Regular cardiac myocyte (primary cell): ENCODE measurements around the gene DNAJB8. TPM values are rescaled to one million over a fixed set of nuclear protein-coding genes. Genes with fewer than 3 reads are reported as not detected.

Experiments
- total RNA-seq: library from RNA; depleted of rRNA; stranded (reverse); fragments of >200 nt; gene quantifications from 2 replicates; pipeline ENCODE4 v1.2.3, GENCODE V29; 2014

Gene DNAJB8
- total RNA-seq: not detected in 2 replicates

GRCh38 chr3:128466840-128467541, at the start of gene DNAJB8:
Gene DNAJB8 (minus strand): TSS chr3:128466890. CDS start chr3:128463245, 3,645 bp downstream.

DNA sequence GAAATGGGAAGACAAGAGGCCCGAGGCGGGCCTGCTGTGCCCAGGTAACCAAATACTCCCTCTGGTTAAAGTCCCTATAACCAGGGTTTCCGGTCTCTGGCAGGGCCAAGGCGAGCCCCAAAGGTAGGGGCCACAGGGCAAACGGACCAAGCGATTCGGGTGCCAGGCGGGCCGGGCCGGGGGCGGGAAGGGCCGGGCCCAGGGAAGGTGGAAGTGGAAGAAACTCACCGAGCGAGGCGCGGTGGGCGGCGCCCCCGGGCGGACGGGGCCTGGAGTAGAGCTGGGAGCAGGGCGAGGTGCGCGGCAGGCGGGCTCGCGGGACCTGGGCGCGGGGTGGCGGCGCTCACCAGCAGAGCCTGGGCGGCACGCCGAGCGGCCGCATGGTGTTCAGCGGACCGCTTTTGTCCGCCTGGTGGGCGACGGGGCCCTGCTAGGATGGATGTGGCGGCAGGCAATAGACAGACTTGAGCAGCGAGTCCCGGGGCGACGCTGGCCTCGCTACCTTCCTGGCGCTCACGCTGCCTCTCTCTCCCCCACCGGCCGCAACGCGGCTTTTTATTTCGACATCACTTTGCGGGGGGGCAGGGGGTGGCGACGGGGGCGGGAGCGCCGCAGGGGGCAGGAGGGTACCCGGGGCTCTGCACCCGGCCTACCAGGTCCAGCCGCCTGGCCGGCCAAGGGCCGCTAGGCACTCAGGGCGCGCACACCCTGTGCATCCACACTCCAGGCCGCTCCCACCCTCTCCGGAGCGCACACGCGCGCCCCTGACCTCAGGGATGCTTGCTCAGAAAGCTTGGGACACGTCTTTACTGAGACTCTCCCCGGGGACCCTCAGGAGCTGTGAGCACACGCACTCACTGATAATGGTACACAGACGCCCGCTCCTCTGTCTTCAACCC, 26.2 kb upstream of the DNAJB8 start, which contains the start of gene GATA2:
Gene GATA2 (minus strand): TSS at position 531 of the 899 bp plus-strand sequence. CDS start 6,170 bp downstream, outside the sequence.

Other genes starting within 250 kb of the DNAJB8 start
- gene GATA2, start 26.3 kb upstream of the DNAJB8 start, total RNA-seq: 0.85 and 3.6 TPM in 2 replicates
- 585 and 588 TPM in 2 replicates for gene RPN1, start 183.9 kb upstream of the DNAJB8 start, total RNA-seq